ENCODE measurements around the gene HS6ST2. TPM values are rescaled to one million over a fixed set of nuclear protein-coding genes. Genes with fewer than 3 reads are reported as not detected.

The HS6ST2 gene
- total and polyA plus RNA-seq, 10 of the 15 experiments (the other 5 are each of a cell fraction or from before 2014, with no cell fraction given): not detected

DNA sequence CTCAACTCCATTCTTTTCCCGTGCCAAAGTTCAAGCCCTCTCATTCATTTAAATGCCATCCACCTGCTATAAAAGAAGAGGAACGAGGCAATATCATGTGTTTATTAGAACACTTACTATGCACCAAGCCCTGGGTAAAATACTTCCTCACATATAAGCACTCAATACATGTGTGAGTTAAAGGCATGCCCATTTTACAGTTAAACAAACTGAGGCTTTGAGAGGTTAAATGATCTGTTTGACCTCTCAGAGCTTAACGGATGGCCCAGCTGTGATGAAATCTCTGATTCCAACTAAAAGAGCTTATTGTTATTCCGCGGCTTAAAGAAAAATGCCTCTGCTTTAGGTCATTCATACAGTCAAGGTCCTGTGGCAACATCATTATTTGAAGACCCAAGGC lies 124.3 kb downstream of the HS6ST2 start:
- no peak overlapping the region for H3K27ac ChIP-seq (ENCODE audit: control insufficient read depth, insufficient read depth)
- BruUV-seq (replicated peaks): no TSS peak
- H2AFZ ChIP-seq (ENCODE audit: control insufficient read depth, low read depth, low read length): no peak overlapping the region
- POLR2A ChIA-PET: no interaction called here
- H3K27me3 ChIP-seq (replicated peaks in 1 of 2; ENCODE audit: control insufficient read depth in 2 of 2, insufficient read depth in 2 of 2, low read length in 1 of 2): no peaks in the 10 kb centered on the region; a peak in 3 of 4 replicates
- no peak for ATAC-seq
- 52% methylated on average over 5 of the region's 5 CpGs for WGBS (ENCODE audit: insufficient coverage, insufficient replicate concordance, low lambda C conversion rate, missing lambda C conversion rate)
- no peak for FAIRE-seq
- RAD21 ChIA-PET (ENCODE audit: unreplicated experiment): no interaction called here
- CTCF ChIA-PET: no interaction called here
- no peak for DNase-seq (ENCODE audit: low read depth, low spot score)
- in situ Hi-C loops (cut with MboI): no loop called here
- no peak overlapping the region for H3K9ac ChIP-seq (ENCODE audit: control insufficient read depth, insufficient read depth, low read length)
- H4K20me1 ChIP-seq (ENCODE audit: control insufficient read depth, insufficient read depth): no peaks in the 10 kb centered on the region
- TF ChIP-seq KDM1A (IDR thresholded peaks at IDR 0.05; ENCODE audit: borderline replicate concordance) (no peak), RBBP5 (conservative IDR thresholded peaks at IDR 0.05) (no peak), DPF2 (IDR thresholded peaks at IDR 0.05) (no peak), CHD2 (IDR thresholded peaks at IDR 0.05; ENCODE audit: borderline replicate concordance, low read depth, low read length) (no peak), ZZZ3 (IDR thresholded peaks at IDR 0.05; ENCODE audit: control insufficient read depth, insufficient read length, low read depth) (no peak), NRF1 (conservative IDR thresholded peaks at IDR 0.05; ENCODE audit: low read depth, low read length) (no peak), RUNX3 (IDR thresholded peaks at IDR 0.05; ENCODE audit: low read length) (no peak), TCF7 (IDR thresholded peaks at IDR 0.05; ENCODE audit: borderline replicate concordance) (no peak), NR2F1 (conservative IDR thresholded peaks at IDR 0.05) (no peak), POU2F2 (IDR thresholded peaks at IDR 0.05; ENCODE audit: borderline replicate concordance, low read depth, low read length) (no peak)
- TF ChIP-seq, protein P1, sequence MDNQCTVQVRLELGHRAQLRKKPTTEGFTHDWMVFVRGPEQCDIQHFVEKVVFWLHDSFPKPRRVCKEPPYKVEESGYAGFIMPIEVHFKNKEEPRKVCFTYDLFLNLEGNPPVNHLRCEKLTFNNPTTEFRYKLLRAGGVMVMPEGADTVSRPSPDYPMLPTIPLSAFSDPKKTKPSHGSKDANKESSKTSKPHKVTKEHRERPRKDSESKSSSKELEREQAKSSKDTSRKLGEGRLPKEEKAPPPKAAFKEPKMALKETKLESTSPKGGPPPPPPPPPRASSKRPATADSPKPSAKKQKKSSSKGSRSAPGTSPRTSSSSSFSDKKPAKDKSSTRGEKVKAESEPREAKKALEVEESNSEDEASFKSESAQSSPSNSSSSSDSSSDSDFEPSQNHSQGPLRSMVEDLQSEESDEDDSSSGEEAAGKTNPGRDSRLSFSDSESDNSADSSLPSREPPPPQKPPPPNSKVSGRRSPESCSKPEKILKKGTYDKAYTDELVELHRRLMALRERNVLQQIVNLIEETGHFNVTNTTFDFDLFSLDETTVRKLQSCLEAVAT (IDR thresholded peaks at IDR 0.05): no peak
- TF ChIP-seq, protein P2, sequence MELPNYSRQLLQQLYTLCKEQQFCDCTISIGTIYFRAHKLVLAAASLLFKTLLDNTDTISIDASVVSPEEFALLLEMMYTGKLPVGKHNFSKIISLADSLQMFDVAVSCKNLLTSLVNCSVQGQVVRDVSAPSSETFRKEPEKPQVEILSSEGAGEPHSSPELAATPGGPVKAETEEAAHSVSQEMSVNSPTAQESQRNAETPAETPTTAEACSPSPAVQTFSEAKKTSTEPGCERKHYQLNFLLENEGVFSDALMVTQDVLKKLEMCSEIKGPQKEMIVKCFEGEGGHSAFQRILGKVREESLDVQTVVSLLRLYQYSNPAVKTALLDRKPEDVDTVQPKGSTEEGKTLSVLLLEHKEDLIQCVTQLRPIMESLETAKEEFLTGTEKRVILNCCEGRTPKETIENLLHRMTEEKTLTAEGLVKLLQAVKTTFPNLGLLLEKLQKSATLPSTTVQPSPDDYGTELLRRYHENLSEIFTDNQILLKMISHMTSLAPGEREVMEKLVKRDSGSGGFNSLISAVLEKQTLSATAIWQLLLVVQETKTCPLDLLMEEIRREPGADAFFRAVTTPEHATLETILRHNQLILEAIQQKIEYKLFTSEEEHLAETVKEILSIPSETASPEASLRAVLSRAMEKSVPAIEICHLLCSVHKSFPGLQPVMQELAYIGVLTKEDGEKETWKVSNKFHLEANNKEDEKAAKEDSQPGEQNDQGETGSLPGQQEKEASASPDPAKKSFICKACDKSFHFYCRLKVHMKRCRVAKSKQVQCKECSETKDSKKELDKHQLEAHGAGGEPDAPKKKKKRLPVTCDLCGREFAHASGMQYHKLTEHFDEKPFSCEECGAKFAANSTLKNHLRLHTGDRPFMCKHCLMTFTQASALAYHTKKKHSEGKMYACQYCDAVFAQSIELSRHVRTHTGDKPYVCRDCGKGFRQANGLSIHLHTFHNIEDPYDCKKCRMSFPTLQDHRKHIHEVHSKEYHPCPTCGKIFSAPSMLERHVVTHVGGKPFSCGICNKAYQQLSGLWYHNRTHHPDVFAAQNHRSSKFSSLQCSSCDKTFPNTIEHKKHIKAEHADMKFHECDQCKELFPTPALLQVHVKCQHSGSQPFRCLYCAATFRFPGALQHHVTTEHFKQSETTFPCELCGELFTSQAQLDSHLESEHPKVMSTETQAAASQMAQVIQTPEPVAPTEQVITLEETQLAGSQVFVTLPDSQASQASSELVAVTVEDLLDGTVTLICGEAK (IDR thresholded peaks at IDR 0.05; ENCODE audit: borderline replicate concordance): no peak
- TF ChIP-seq, protein P3, sequence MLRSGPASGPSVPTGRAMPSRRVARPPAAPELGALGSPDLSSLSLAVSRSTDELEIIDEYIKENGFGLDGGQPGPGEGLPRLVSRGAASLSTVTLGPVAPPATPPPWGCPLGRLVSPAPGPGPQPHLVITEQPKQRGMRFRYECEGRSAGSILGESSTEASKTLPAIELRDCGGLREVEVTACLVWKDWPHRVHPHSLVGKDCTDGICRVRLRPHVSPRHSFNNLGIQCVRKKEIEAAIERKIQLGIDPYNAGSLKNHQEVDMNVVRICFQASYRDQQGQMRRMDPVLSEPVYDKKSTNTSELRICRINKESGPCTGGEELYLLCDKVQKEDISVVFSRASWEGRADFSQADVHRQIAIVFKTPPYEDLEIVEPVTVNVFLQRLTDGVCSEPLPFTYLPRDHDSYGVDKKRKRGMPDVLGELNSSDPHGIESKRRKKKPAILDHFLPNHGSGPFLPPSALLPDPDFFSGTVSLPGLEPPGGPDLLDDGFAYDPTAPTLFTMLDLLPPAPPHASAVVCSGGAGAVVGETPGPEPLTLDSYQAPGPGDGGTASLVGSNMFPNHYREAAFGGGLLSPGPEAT (IDR thresholded peaks at IDR 0.05; ENCODE audit: low read depth): no peak
- TF ChIP-seq, protein P4, sequence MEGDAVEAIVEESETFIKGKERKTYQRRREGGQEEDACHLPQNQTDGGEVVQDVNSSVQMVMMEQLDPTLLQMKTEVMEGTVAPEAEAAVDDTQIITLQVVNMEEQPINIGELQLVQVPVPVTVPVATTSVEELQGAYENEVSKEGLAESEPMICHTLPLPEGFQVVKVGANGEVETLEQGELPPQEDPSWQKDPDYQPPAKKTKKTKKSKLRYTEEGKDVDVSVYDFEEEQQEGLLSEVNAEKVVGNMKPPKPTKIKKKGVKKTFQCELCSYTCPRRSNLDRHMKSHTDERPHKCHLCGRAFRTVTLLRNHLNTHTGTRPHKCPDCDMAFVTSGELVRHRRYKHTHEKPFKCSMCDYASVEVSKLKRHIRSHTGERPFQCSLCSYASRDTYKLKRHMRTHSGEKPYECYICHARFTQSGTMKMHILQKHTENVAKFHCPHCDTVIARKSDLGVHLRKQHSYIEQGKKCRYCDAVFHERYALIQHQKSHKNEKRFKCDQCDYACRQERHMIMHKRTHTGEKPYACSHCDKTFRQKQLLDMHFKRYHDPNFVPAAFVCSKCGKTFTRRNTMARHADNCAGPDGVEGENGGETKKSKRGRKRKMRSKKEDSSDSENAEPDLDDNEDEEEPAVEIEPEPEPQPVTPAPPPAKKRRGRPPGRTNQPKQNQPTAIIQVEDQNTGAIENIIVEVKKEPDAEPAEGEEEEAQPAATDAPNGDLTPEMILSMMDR (IDR thresholded peaks at IDR 0.05 in 2 of 3, conservative IDR thresholded peaks at IDR 0.05 in 1 of 3; ENCODE audit: control insufficient read depth in 2 of 3, extremely low read depth in 1 of 3, insufficient read depth in 1 of 3, low read depth in 3 of 3, low read length in 3 of 3): no peak
- TF ChIP-seq, protein P5, sequence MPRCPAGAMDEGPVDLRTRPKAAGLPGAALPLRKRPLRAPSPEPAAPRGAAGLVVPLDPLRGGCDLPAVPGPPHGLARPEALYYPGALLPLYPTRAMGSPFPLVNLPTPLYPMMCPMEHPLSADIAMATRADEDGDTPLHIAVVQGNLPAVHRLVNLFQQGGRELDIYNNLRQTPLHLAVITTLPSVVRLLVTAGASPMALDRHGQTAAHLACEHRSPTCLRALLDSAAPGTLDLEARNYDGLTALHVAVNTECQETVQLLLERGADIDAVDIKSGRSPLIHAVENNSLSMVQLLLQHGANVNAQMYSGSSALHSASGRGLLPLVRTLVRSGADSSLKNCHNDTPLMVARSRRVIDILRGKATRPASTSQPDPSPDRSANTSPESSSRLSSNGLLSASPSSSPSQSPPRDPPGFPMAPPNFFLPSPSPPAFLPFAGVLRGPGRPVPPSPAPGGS (IDR thresholded peaks at IDR 0.05; ENCODE audit: borderline replicate concordance, insufficient read depth, low read depth, low read length, poor library complexity, severe bottlenecking): no peak
- no peaks in the 10 kb centered on the region for H3K79me2 ChIP-seq (ENCODE audit: control insufficient read depth, insufficient read depth, low read length)
- no peaks in the 10 kb centered on the region for H3K9me3 ChIP-seq (replicated peaks; ENCODE audit: control insufficient read depth, insufficient read depth, low read length)
- no peaks in the 10 kb centered on the region for H3K4me1 ChIP-seq (ENCODE audit: control insufficient read depth, insufficient read depth, low read length)
- H3K4me2 ChIP-seq (ENCODE audit: control insufficient read depth, insufficient read depth): no peak overlapping the region
- H3K4me3 ChIP-seq: no peak overlapping the region
- SMC1A ChIA-PET (ENCODE audit: uncharacterized antibody, unreplicated experiment): no interaction called here
- intact Hi-C loops (cut with micrococcal nuclease; ENCODE audit: unreplicated experiment): no loop called here
- H3K36me3 ChIP-seq (ENCODE audit: control insufficient read depth in 2 of 2, insufficient read depth in 2 of 2, low read length in 1 of 2): no peaks in the 10 kb centered on the region

All from GM12878 (cell line).